Measurements from ENCODE around the gene CDC42BPA.
"Not testable (repeated sequence)": the region's sequence is repeated elsewhere in the genome, so short reads cannot be mapped to it uniquely, and the experiment has no call there.

CDC42BPA gene

GRCh38 chr1:227308367-227309336 lies 9.6 kb downstream of the CDC42BPA start:
- DNase-seq (ENCODE audit: low read depth) = no peak

DNA sequence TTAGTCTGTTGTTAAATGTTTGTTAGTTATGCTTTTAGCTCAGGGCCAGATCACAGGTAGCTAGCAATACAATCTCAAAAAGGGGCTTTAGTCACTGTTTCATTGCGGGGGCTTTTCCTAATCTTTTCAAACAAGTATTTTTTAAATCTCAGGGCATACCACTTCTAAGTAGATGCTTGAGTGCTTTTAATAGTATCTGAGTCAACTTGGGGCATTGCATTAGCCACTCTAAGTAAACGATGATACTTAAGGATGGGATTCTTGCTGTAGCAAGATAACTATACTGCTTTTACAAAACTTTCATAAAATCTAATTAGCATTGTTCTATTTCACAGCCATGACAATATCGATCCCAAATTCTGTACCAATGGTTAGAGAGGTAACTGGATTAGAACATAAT lies 11.6 kb downstream of the CDC42BPA start:
- DNase-seq (ENCODE audit: low read depth) = no peak

GRCh38 chr1:227305894-227306626 lies 12.2 kb downstream of the CDC42BPA start:
- no peak for DNase-seq (ENCODE audit: low read depth)

- DNase-seq (ENCODE audit: low read depth) = no peak
Measured at GRCh38 chr1:227304665-227305064, 13.6 kb downstream of the CDC42BPA start.

- DNase-seq (ENCODE audit: low read depth) = no peak
Measured at GRCh38 chr1:227303662-227304061, 14.6 kb downstream of the CDC42BPA start.

- DNase-seq (ENCODE audit: low read depth) = no peak
Measured at GRCh38 chr1:227300682-227301081, 17.6 kb downstream of the CDC42BPA start.

GRCh38 chr1:227299688-227300087 lies 18.6 kb downstream of the CDC42BPA start:
- no peak for DNase-seq (ENCODE audit: low read depth)

DNA sequence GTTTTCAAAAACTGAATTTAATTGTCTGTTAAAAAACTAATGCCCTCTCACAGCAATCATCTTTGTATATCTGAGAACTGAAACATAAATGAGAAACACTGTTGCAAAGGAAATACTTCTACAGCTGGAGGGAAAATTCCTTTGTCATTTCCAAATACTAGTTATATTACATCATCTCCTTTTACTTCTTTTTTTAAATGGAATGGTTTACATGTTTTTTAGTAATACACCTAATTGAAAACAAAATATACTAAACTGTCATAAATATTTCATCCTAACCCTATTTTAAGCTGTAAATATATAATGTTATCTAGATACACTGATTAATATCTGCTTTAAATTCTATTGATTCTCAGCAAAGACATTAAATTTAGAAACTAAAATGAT lies 19.1 kb downstream of the CDC42BPA start:
- no peak for DNase-seq (ENCODE audit: low read depth)

DNA sequence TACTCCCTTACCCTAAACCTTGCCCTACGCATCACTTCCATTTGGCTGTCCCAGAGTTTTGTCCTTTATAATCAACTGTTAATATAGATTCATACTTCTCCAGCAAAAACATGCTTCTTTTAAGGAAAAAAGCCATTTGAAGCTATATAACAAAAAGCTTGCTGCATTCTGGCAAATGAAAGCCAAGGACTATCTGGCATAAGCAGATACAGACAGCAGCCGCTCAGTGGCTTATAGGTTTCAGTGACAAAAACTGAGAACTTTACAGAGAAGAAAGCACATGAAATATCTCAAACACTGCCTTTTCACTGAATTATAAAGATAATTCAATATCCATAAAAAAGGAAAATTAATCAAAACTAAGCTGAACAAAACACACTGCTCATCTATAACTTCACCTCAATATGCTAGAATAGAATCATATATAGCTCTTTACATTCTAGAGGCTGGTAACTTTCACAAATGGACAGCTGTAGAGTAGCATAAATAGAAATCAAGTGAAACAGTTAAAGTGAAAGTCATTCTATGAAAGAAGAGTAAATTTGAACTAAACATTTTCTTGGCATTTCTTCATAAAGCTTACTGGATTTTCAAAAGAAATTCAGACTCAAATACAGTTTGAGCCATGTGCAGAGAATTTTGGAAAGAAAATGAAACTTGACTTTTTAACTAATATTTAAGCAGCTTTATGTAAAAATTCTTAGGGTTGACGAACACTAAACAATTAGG lies 19.6 kb downstream of the CDC42BPA start:
- no peak for DNase-seq (ENCODE audit: low read depth)

DNA sequence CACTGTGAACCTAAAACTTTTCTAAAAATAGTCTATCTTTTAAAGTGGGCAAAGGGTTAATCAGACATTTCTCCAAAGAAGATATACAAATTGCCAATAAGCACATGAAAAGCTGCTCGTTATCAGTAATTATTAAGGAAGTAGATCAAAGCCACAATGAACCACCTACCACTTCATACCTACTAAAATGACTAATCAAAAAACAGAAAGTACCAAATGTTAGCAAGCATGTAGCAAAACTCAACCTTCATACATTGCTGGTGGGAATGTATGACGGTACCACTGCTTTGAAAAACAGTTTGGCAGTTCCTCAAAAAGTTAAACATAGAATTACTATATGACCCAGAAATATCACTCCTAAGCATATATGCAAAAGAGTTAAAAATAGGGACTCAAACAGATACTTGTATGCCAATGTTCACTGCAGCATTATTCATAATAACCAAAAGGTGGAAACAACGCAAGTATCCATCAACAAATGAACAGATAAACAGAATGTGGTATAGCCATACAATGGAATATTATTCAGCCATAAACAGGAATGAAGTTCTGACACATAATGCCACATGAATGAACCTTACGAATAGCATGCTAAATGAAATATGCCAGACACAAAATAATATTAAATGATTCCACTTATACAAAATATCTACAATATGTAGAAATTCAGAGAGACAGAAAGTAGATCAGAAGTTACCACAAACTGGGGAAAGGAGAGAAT lies 21.1 kb downstream of the CDC42BPA start:
- DNase-seq (ENCODE audit: low read depth) = no peak

GRCh38 chr1:227295609-227296008 lies 22.7 kb downstream of the CDC42BPA start:
- no peak for DNase-seq (ENCODE audit: low read depth)

DNA sequence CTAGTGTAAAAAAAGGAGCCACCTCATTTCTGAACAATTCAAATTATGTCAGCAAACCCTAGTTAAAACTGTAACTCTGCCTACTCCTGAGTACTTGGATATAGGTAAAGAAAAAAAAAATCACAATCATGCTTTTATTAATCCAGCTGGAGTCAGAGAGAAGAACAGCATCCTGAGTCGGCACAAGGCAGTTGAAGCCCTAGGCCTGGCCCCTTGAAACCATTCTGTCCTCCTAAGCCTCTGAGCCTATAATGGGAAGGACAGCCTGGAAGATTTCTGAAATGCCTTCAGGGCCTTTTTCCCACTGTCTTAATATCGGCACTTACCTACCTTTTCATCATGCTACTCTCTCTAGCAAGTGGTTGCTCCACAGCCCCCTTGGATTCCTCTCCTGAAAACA lies 32.5 kb downstream of the CDC42BPA start:
- DNase-seq (ENCODE audit: low read depth) = no peak

DNA sequence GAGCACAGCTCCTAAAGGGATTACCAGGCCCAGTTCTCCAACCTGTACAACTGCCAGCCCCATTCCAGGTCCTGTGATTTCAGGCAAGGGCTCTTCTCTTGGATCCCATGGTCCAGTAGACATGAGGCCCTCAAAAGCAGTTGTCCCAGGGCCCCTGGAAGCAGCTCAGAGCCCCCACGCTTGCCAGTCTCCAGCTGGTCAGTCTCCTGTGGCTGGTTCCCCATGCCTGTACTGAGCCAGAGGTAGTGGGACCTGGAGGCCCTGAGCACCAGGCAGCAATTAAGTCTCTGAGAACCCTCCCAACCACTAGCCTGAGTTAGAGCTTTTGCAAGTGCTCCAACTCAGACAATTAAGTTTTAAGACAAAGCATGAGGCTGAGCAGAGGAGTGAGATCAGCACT lies 36.9 kb downstream of the CDC42BPA start:
- no peak for DNase-seq (ENCODE audit: low read depth)

- DNase-seq (ENCODE audit: low read depth) = no peak
Measured at GRCh38 chr1:227280836-227281235, 37.5 kb downstream of the CDC42BPA start.

GRCh38 chr1:227276156-227276693 lies 42.1 kb downstream of the CDC42BPA start:
- DNase-seq (ENCODE audit: low read depth) = not testable (repeated sequence)

GRCh38 chr1:227273557-227273956 lies 44.7 kb downstream of the CDC42BPA start:
- no peak for DNase-seq (ENCODE audit: low read depth)

DNA sequence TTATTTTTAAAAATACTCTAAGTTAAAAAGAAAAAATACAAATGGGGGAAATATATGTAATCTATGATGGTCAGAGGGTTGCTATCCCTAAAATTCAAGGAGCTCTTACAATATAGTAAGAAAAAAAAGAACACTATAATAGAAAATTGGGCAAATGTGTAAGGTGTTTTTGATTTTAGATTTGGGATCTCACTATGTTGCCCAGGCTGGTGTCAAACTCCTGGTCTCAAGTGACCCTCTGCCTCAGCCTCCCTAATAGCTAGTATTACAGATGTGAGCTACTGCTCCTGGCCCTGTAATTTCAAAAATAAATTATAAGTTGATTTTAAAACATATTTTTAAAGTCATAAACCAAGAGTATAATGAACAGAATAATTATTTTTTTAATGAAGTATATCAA lies 45.9 kb downstream of the CDC42BPA start:
- no peak for DNase-seq (ENCODE audit: low read depth)

DNA sequence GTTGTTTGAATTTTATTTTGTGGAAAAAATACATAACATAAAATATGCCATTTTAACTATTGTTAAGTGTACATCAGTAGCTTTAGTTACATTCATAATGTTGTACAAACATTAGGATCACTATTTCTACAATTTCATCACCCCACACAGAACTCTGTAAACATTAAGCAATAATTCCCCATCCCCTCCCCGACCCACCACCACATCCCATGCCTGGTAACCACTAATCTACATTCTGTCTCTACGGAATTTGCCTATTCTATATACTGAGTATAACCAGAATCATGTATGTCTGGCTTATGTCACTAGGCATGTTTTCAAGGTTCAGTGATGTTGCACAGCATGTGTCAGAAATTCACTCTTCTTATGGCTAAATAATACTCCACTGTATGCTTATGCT lies 47.7 kb downstream of the CDC42BPA start:
- no peak for DNase-seq (ENCODE audit: low read depth)

DNA sequence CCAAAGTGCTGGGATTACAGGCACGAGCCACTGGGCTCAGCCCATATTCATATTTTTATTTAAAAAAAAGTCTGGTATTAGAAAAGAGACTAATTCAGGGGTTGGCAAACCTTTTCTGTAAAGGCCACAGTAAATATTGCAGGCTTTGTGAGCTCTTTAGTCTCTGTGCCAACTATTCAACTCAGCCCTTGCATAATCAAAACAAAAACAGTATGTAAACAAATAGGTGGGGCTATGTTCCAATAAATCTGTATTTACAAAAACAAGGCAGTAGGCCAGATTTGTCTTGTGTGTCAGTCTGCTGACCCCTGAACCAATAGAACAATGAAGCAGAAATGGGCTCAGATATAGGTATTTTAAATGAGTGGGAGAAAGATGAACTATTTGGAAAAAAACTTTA lies 49.3 kb downstream of the CDC42BPA start:
- no peak for DNase-seq (ENCODE audit: low read depth)

DNA sequence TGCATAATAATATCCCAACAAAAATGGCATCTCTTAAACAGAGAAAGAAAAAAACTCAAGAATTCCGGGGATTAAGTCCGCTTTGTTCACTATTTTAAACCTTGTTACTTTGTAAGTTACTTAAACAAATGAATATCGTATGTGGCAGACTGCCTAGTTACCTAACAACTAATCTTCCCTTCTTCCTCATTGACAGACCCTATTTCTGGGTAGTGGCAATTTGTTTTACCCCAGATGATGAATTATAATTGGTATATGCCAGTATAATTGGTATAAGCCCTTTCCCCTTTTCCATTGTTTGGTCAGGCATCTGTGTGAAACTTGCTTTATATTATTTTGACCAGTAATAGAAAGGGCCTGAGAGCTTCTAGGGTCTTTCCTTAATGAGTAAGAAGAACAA lies 52.4 kb downstream of the CDC42BPA start:
- DNase-seq (ENCODE audit: low read depth) = no peak

DNA sequence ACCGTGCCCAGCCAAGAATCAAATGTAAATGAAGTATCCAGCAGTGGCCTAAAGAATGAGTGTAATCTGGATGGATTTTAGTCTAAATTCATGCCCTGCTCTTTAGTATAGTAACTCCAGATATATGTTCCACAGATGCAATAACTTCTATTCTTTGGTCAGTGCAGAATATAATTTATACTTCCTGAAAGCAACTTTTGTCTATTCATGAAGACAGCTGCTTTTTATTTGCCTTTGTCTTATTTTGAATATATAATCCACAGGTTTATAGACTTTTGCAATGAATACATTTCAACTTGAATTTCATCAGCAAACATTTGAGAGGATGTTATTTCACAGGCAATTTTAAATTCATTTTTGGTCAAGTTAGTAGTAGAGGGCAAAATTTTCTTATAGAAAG lies 54.4 kb downstream of the CDC42BPA start:
- no peak for DNase-seq (ENCODE audit: low read depth)

DNA sequence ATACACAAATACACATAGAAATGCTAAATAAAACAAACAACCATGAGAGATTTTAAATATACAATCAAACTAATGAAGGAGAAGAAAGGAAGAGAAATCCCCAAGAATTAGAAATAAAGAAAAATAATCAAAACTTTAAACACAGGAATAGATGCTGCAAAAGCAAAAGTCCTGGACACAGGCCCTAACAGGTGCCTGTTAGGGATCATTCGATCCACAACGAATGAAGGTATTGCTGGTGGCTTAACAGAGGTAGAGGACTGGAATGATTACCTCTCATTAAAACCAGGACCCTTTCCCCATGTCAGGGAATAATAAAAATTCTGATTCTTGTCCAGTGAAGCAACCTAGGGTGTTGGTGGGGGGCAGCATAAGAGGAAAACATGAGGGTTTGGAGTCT lies 56.8 kb downstream of the CDC42BPA start:
- no peak for DNase-seq (ENCODE audit: low read depth)

Measured in stimulated activated CD8-positive, alpha-beta memory T cell treated with anti-CD3 and anti-CD28 coated beads, Interleukin-15, amount 100 ng/mL, for 1 hour (primary cell).